GM12892 (cell line): ENCODE results near the gene TNC.

Experiments used
- POLR2A ChIP-seq: IDR thresholded peaks from 2 replicates; pipeline ENCODE4 v1.6.1; 2011; ENCODE audit warnings: low read depth, low read length, control low read depth
- POLR2AphosphoS5 ChIP-seq: IDR thresholded peaks from 2 replicates; pipeline ENCODE4 v1.6.1; 2011; ENCODE audit warnings: low read depth, low read length, control low read depth
- TAF1 ChIP-seq: IDR thresholded peaks from 2 replicates; pipeline ENCODE4 v1.6.1; 2011; ENCODE audit warnings: low read depth, mild to moderate bottlenecking, control low read depth, low read length, borderline replicate concordance

- TF ChIP-seq POLR2A, result no peak
- TF ChIP-seq POLR2AphosphoS5, result no peak
- no peak for TF ChIP-seq TAF1
Observed at GRCh38 chr9:115167175-115167574, 49.2 kb upstream of the TNC start.
